Karpas-422 (cell line): Measurements from ENCODE around the gene GSTO2. TPM values are rescaled to one million over a fixed set of nuclear protein-coding genes. Genes with fewer than 3 reads are reported as not detected.

Experiments
- DNase-seq: peaks from one replicate; pipeline ENCODE4 v3.0.0-alpha.2; 2015
- H2AFZ ChIP-seq: fragments of 200-600 bp; sonication (generic); 2 replicates; pipeline ENCODE4 v1.6.1; 2014; ENCODE audit warnings: antibody characterized with exemption, low read length, mixed read lengths
- H3K27ac ChIP-seq: fragments of 200-600 bp; sonication (generic); 2 replicates; pipeline ENCODE4 v1.5.1; 2014; ENCODE audit warnings: mild to moderate bottlenecking, low read length, moderate library complexity
- H3K27me3 ChIP-seq: fragments of 200-600 bp; sonication (generic); 2 replicates; pipeline ENCODE4 v1.6.1; 2014; ENCODE audit warnings: low read length, mixed read lengths
- H3K36me3 ChIP-seq: fragments of 200-600 bp; sonication (generic); 2 replicates; pipeline ENCODE4 v1.6.1; 2014; ENCODE audit warnings: low read length, mixed read lengths; ENCODE audit not compliant: insufficient read depth
- H3K4me1 ChIP-seq: fragments of 200-600 bp; sonication (generic); 2 replicates; pipeline ENCODE4 v1.6.1; 2014; ENCODE audit warnings: mild to moderate bottlenecking, low read length, mixed read lengths
- H3K4me2 ChIP-seq: fragments of 200-600 bp; sonication (generic); 2 replicates; pipeline ENCODE4 v1.6.1; 2014; ENCODE audit warnings: low read length, low read depth, mild to moderate bottlenecking; ENCODE audit not compliant: poor library complexity, severe bottlenecking
- H3K4me3 ChIP-seq: fragments of 200-600 bp; sonication (generic); 2 replicates; pipeline ENCODE4 v1.5.1; 2014; ENCODE audit warnings: mild to moderate bottlenecking, antibody characterized with exemption, low read length, mixed read lengths
- H3K79me2 ChIP-seq: fragments of 200-600 bp; sonication (generic); 2 replicates; pipeline ENCODE4 v1.6.1; 2014; ENCODE audit warnings: mild to moderate bottlenecking, low read length, mixed read lengths
- H3K9ac ChIP-seq: fragments of 200-600 bp; sonication (generic); 2 replicates; pipeline ENCODE4 v1.6.0; 2014; ENCODE audit warnings: low read length
- H3K9me2 ChIP-seq: fragments of 200-600 bp; sonication (generic), shearing (Covaris generic); replicated peaks from 2 replicates; pipeline ENCODE4 v1.6.0; 2014; ENCODE audit warnings: mild to moderate bottlenecking, low read length, moderate library complexity; ENCODE audit not compliant: insufficient read depth
- H3K9me3 ChIP-seq: fragments of 300-700, 200-600 bp; sonication (generic); 2 replicates; pipeline ENCODE4 v1.6.1; 2014; ENCODE audit warnings: low read length, mixed read lengths
- H4K20me1 ChIP-seq: fragments of 200-600 bp; sonication (generic); 2 replicates; pipeline ENCODE4 v1.6.1; 2014; ENCODE audit warnings: mild to moderate bottlenecking, antibody characterized with exemption, low read length, low read depth; ENCODE audit not compliant: insufficient read depth
- total RNA-seq: library from RNA; depleted of rRNA; stranded (reverse); fragments of >200 nt; shearing (Covaris generic); gene quantifications from 2 replicates; pipeline ENCODE4 v1.2.3, GENCODE V29; 2014; ENCODE audit warnings: low replicate concordance

GSTO2 gene
- total RNA-seq, 1 experiment from 2014 or later = 1.3 TPM

DNA sequence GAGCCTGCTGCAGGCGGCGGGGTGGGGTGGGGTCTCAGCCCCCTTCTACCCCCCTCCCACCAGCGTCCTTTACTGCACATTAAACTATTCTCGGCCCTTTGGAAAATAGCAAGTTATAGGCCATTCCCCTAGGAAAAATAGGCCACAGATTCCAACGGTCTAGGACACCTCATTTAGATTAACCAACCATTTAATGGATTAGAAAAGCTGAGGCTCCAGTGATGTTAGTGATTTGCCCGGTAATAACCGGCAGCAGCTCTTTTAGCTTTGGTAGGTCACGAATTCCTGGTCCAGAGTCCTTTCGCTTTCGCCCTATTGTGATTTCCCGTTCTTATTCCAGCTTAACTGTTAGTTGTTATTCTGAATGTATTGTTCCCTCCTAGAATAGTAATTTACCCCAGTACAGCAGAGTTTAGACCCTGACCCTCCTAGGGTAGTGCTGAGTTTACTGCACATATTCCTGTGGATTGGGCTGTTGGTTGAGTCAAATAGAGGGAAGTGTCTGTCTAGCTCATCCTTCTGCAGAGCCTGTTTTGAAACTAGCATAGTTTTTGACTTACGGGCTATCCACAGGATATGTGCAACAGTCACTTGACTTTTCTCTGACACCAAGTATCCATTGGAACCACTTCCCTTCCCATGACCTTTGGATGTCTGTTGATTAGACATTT, 13.5 kb upstream of the GSTO2 start:
- Histone ChIP-seq H4K20me1 (no peaks in the 10 kb centered on the region; the same call in 1 of the 2 replicates), H3K79me2 (peaks cover 56% of the 10 kb centered on the region), H3K9me3 (no peaks in the 10 kb centered on the region), H3K4me3 (peak overlapping the region; percentile 88), H3K9me2 (no peaks in the 10 kb centered on the region), H3K36me3 (peaks cover 20% of the 10 kb centered on the region; the same call in 1 of the 2 replicates), H2AFZ (no peak overlapping the region), H3K27me3 (no peaks in the 10 kb centered on the region), H3K4me2 (peak overlapping the region; percentile 95), H3K4me1 (peaks cover 23% of the 10 kb centered on the region), H3K9ac (peak overlapping the region; percentile 96), H3K27ac (peak overlapping the region; percentile 25; the same call in 1 of the 2 replicates)
- DNase-seq = peak; percentile 67

DNA sequence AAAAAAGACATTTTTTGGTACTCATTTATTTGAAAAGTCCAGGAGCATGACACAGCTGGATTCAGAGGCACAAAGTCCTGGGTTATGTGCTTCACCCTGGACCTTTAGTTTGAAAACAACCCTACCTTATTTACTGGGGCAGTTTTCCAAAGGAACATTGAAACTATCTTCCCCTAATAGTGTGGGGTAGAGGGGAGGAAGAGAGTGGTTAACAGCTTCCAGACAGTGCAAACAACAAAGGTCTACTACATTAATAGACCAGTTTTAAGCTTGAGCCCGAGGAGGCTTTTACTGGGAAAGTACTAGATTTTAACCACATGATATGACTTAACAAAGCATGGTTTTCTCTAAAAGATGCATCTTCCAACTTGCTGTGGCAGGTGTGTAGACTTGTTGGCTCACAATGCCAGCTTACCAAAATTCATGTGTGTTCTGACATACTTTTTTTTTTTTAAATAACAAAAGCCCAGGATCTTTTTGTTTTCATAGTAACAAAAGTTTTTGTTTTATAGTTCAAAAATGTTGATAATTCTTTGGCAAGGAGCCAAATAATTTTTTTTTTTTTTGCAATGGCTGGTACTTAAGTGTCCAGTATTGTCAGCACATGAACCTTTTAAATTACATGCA, 12.5 kb upstream of the GSTO2 start:
- Histone ChIP-seq H3K4me1 (peaks cover 23% of the 10 kb centered on the region), H3K36me3 (peaks cover 29% of the 10 kb centered on the region; the same call in 1 of the 2 replicates), H4K20me1 (no peaks in the 10 kb centered on the region; the same call in 1 of the 2 replicates), H3K79me2 (peaks cover 66% of the 10 kb centered on the region), H2AFZ (no peak overlapping the region), H3K9me2 (no peaks in the 10 kb centered on the region), H3K27ac (0 out of 2 replicates have a peak overlapping the region, but pooled peaks have one; percentile 25), H3K9ac (peak overlapping the region; percentile 96), H3K4me2 (peak overlapping the region; percentile 95), H3K9me3 (no peaks in the 10 kb centered on the region), H3K4me3 (peak overlapping the region; percentile 88), H3K27me3 (no peaks in the 10 kb centered on the region)
- DNase-seq = peak; percentile 47

DNA sequence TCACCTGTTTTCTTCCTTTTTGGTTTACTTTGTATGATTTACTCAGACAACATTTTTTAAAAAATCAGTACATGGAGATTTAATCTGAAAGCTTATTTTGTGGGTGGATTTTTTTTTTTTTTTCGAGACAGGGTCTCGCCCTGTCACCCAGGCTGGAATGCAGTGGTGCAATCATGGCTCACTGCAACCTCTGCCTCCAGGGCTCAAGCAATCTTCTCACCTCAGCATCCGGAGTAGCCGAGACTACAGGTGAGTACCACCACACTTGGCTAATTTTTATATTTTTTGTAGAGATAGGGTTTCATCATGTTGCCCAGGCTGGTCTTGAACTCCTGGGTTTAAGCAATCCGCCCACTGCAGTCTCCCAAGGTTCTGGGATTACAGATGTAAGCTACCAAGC, 11.7 kb upstream of the GSTO2 start:
- no peaks in the 10 kb centered on the region for H3K27me3 ChIP-seq
- no peak overlapping the region for H3K4me3 ChIP-seq
- no peaks in the 10 kb centered on the region for H3K9me3 ChIP-seq
- peaks cover 74% of the 10 kb centered on the region for H3K79me2 ChIP-seq
- H3K9ac ChIP-seq = no peak overlapping the region
- no peak for DNase-seq
- H3K36me3 ChIP-seq = peaks cover 32% of the 10 kb centered on the region; the same call in 1 of the 2 replicates
- peak overlapping the region; percentile 95 for H3K4me2 ChIP-seq
- H3K9me2 ChIP-seq = no peaks in the 10 kb centered on the region
- H2AFZ ChIP-seq = no peak overlapping the region
- H3K27ac ChIP-seq = no peak overlapping the region
- H3K4me1 ChIP-seq = peaks cover 23% of the 10 kb centered on the region
- H4K20me1 ChIP-seq = no peaks in the 10 kb centered on the region; the same call in 1 of the 2 replicates

DNA sequence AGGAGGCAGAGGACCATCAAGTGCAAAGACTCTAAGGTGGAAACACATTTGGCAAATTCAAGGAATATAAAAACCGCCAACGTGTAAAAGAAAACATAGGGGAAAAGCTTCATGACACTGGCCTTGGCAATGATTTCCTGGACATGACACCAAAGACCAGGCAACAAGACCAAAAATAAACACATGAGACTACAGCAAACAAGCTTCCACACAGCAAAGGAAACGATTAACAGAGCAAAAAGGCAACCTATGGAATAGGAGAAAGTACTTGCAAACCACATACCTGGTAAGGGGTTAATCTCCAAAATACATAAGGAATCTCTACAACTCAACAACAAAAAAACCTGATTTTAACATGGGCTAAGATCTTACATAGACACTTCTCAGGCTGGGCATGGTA, 10.8 kb upstream of the GSTO2 start:
- no peaks in the 10 kb centered on the region for H3K9me2 ChIP-seq
- H3K9ac ChIP-seq = no peak overlapping the region
- DNase-seq = peak; percentile 11
- no peaks in the 10 kb centered on the region for H3K27me3 ChIP-seq
- H3K9me3 ChIP-seq = no peaks in the 10 kb centered on the region
- H3K4me1 ChIP-seq = peaks cover 23% of the 10 kb centered on the region
- no peak overlapping the region for H3K27ac ChIP-seq
- no peaks in the 10 kb centered on the region; the same call in 1 of the 2 replicates for H4K20me1 ChIP-seq
- no peak overlapping the region for H2AFZ ChIP-seq
- no peak overlapping the region for H3K4me3 ChIP-seq
- no peak overlapping the region for H3K4me2 ChIP-seq
- H3K36me3 ChIP-seq = peaks cover 37% of the 10 kb centered on the region; the same call in 1 of the 2 replicates
- peaks cover 82% of the 10 kb centered on the region for H3K79me2 ChIP-seq

DNA sequence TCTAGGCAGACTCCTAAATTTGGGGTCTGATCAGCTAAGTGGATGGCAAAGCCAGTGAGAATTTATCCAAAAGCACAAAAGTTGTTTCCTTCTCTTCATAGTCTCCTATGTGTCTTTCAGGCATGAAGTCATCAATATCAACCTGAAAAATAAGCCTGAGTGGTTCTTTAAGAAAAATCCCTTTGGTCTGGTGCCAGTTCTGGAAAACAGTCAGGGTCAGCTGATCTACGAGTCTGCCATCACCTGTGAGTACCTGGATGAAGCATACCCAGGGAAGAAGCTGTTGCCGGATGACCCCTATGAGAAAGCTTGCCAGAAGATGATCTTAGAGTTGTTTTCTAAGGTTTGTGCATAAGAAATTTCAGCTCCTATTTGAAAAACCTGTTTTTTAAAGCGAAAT, 9.5 kb upstream of the GSTO2 start:
- H3K9me2 ChIP-seq = no peaks in the 10 kb centered on the region
- H3K9me3 ChIP-seq = no peaks in the 10 kb centered on the region
- H3K4me3 ChIP-seq = no peak overlapping the region
- no peaks in the 10 kb centered on the region for H3K27me3 ChIP-seq
- no peak overlapping the region for H3K4me2 ChIP-seq
- no peak overlapping the region for H3K27ac ChIP-seq
- peaks cover 95% of the 10 kb centered on the region for H3K79me2 ChIP-seq
- peaks cover 48% of the 10 kb centered on the region; the same call in 1 of the 2 replicates for H3K36me3 ChIP-seq
- peak; percentile 37 for DNase-seq
- no peak overlapping the region for H3K9ac ChIP-seq
- peaks cover 20% of the 10 kb centered on the region for H3K4me1 ChIP-seq
- H2AFZ ChIP-seq = no peak overlapping the region
- no peaks in the 10 kb centered on the region; the same call in 1 of the 2 replicates for H4K20me1 ChIP-seq

DNA sequence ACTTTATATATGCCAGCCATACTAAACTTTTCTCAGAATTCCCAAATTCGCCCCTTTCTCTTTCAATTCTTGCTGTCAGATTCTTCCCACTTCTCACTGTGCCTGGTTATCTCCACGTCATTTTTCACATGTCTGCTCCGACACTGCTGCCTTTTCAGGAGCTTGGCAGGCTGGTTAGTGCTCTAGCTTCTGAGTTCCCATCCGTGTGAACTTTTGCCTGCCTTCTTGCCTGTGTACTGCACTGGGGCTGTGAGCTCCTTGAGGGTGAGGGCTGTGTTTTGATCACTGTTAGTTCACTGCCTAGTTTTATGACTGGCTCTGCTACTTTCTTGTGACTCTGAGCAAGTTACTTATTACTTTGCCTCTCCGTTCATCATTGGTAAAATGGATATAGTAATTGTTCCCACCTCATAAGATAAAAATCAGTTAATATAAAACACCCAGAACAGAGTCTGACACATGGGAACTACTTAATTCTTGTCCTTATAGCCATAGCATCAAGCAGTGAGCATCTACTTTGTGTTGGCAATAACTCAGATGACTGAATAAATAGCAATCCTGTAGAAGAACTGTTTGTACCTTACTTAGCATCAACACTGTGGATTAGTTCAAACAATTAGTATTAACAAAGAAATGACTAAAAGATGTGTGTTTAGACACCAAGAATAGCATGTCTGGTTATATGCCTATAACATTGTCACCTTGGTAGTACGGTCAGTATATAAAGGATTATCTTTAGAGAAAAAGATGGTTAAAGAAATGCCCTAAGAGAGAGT, 8.8 kb upstream of the GSTO2 start:
- no peaks in the 10 kb centered on the region for H3K27me3 ChIP-seq
- H3K27ac ChIP-seq = no peak overlapping the region
- H3K9me2 ChIP-seq = no peaks in the 10 kb centered on the region
- peaks cover 97% of the 10 kb centered on the region for H3K79me2 ChIP-seq
- H3K36me3 ChIP-seq = peaks cover 52% of the 10 kb centered on the region; the same call in 1 of the 2 replicates
- no peak overlapping the region for H3K4me3 ChIP-seq
- no peaks in the 10 kb centered on the region for H3K9me3 ChIP-seq
- no peak overlapping the region for H2AFZ ChIP-seq
- H3K4me2 ChIP-seq = no peak overlapping the region
- H3K9ac ChIP-seq = no peak overlapping the region
- no peaks in the 10 kb centered on the region; the same call in 1 of the 2 replicates for H4K20me1 ChIP-seq
- DNase-seq = peak; percentile 34
- peaks cover 18% of the 10 kb centered on the region for H3K4me1 ChIP-seq

DNA sequence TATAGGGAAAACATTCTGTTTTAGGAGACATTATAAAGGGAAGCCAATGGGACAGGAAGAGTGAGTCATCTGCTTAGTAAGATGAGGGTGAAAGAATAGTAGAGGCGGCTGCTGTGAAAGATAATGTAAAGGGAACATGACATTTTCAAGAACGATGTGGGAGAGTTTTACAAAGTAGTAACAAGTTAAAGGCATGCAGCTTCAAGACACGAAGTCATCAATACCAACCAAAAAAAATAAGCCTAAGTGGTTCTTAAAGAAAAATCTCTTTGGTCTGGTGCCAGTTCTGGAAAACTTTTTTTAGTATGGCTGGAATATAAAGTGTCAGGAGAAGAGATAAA, 8.2 kb upstream of the GSTO2 start:
- Histone ChIP-seq H3K27ac (no peak overlapping the region), H3K9ac (no peak overlapping the region), H4K20me1 (no peaks in the 10 kb centered on the region; the same call in 1 of the 2 replicates), H3K4me3 (no peak overlapping the region), H3K27me3 (no peaks in the 10 kb centered on the region), H3K36me3 (peaks cover 57% of the 10 kb centered on the region), H3K9me3 (no peaks in the 10 kb centered on the region), H3K9me2 (no peaks in the 10 kb centered on the region), H3K79me2 (peaks cover 97% of the 10 kb centered on the region), H2AFZ (no peak overlapping the region), H3K4me2 (no peak overlapping the region), H3K4me1 (peaks cover 15% of the 10 kb centered on the region)
- peak; percentile 12 for DNase-seq

DNA sequence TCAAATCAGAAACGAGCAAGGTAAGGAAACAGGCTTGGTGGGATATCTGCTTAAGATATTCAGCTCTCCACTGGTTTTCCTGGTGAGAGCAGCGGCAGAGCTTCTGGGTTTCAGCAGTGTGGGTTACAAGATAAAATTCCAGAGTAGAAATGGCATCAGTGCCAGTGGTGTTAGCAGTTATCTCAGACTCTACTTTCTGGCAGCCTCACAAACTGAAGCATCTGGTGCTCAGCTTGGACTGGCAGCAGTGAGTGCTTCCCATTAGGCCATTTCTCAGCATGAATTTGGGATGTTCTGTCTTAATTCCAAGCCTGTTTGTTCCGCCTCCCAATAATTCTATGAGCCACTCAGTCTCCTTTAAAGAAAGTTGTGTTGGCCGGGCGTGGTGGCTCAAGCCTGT, 6.9 kb upstream of the GSTO2 start:
- Histone ChIP-seq H3K36me3 (peaks cover 63% of the 10 kb centered on the region), H3K9me3 (no peaks in the 10 kb centered on the region), H3K27me3 (no peaks in the 10 kb centered on the region), H3K79me2 (peaks cover 97% of the 10 kb centered on the region), H3K4me2 (no peak overlapping the region), H3K4me3 (no peak overlapping the region), H4K20me1 (no peaks in the 10 kb centered on the region; the same call in 1 of the 2 replicates), H3K9me2 (no peaks in the 10 kb centered on the region), H3K9ac (no peak overlapping the region), H3K27ac (no peak overlapping the region), H2AFZ (no peak overlapping the region), H3K4me1 (peaks cover 7% of the 10 kb centered on the region)
- DNase-seq = no peak
